Measurements from ENCODE around the gene PRIMA1. TPM values are rescaled to one million over a fixed set of nuclear protein-coding genes. Genes with fewer than 3 reads are reported as not detected.

Gene PRIMA1
- total and polyA plus RNA-seq, 10 of the 15 experiments (the other 5 are each of a cell fraction or from before 2014, with no cell fraction given) = not detected

DNA sequence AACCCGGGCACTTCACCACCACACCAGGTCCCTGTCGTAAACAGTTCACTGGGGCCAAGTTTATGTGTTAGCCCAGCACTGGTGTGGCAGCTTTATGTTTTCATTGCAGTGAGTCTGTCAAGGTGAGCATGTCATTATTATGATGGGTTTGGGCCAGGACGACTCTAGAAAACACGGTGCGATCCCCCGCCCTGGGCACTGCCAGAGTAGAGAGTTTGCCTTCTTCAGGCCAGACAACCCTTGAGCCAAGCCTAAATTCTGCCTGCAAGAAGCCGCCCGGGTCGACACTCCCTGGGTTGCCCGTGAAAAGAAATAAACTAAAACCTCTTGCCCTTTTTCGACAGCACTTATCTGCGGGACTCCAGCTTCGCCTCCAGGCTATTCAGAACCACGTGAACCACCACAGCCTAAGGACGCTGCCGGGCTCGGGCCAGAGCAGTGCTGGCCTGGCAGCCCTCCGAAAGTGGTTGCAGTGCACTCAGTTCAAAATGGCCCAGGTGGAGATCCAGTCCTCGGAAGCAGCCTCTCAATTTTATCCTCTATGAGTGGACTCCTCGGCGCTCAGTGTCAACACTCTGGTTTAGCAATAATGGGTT lies 81.8 kb downstream of the PRIMA1 start (continued):
- TF ChIP-seq HDGF (IDR thresholded peaks at IDR 0.05) (no peak), ZNF384 (IDR thresholded peaks at IDR 0.05; ENCODE audit: borderline replicate concordance, low read depth, low read length) (no peak), JUNB (IDR thresholded peaks at IDR 0.05) (no peak), ZZZ3 (IDR thresholded peaks at IDR 0.05; ENCODE audit: control insufficient read depth, insufficient read length, low read depth) (no peak), ZNF24 (IDR thresholded peaks at IDR 0.05) (no peak), CREB1 (IDR thresholded peaks at IDR 0.05; ENCODE audit: low read depth) (no peak)
- TF ChIP-seq, protein P1, sequence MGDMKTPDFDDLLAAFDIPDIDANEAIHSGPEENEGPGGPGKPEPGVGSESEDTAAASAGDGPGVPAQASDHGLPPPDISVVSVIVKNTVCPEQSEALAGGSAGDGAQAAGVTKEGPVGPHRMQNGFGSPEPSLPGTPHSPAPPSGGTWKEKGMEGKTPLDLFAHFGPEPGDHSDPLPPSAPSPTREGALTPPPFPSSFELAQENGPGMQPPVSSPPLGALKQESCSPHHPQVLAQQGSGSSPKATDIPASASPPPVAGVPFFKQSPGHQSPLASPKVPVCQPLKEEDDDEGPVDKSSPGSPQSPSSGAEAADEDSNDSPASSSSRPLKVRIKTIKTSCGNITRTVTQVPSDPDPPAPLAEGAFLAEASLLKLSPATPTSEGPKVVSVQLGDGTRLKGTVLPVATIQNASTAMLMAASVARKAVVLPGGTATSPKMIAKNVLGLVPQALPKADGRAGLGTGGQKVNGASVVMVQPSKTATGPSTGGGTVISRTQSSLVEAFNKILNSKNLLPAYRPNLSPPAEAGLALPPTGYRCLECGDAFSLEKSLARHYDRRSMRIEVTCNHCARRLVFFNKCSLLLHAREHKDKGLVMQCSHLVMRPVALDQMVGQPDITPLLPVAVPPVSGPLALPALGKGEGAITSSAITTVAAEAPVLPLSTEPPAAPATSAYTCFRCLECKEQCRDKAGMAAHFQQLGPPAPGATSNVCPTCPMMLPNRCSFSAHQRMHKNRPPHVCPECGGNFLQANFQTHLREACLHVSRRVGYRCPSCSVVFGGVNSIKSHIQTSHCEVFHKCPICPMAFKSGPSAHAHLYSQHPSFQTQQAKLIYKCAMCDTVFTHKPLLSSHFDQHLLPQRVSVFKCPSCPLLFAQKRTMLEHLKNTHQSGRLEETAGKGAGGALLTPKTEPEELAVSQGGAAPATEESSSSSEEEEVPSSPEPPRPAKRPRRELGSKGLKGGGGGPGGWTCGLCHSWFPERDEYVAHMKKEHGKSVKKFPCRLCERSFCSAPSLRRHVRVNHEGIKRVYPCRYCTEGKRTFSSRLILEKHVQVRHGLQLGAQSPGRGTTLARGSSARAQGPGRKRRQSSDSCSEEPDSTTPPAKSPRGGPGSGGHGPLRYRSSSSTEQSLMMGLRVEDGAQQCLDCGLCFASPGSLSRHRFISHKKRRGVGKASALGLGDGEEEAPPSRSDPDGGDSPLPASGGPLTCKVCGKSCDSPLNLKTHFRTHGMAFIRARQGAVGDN (IDR thresholded peaks at IDR 0.05) = no peak

DNA sequence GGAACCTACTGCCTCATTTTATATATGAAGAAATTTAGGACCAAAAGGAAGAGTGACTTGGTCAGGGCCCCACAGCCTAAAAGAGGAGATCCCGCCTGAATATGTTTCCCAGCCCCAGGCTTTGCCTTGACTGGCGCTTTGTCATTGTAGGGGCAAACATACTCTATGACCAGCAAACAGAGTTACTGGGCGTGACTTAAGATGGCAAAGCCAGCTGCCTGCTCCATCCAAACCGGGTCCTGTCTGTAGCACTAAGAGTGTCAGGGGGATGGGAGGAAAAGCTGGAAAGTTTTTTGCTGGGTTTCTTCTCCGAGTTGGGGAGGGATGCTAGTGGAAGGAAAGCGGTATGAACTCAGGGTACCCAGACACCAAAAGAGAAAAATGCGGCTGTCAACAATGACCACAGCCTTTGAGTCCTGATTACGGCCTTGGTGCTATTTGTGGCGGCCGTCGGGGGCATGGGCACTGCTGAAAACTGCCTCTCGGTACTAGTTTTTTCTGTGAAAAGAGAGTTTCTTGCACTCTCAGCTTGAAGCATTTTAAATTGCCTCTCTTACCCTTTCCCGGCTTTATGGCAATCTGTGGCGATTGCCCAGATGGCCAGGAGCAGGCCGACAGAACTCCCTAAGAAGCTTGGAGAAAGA lies 82.7 kb downstream of the PRIMA1 start:
- Histone ChIP-seq H3K4me3 (no peak overlapping the region), H3K36me3 (ENCODE audit: control insufficient read depth in 2 of 2, insufficient read depth in 2 of 2, low read length in 1 of 2) (no peaks in the 10 kb centered on the region), H3K9me3 (replicated peaks; ENCODE audit: control insufficient read depth, insufficient read depth, low read length) (no peaks in the 10 kb centered on the region), H3K27ac (ENCODE audit: control insufficient read depth, insufficient read depth) (no peak overlapping the region), H3K4me1 (ENCODE audit: control insufficient read depth, insufficient read depth, low read length) (no peaks in the 10 kb centered on the region), H3K79me2 (ENCODE audit: control insufficient read depth, insufficient read depth, low read length) (no peaks in the 10 kb centered on the region), H4K20me1 (ENCODE audit: control insufficient read depth, insufficient read depth) (no peaks in the 10 kb centered on the region), H2AFZ (ENCODE audit: control insufficient read depth, low read depth, low read length) (no peak overlapping the region), H3K9ac (ENCODE audit: control insufficient read depth, insufficient read depth, low read length) (no peak overlapping the region), H3K4me2 (ENCODE audit: control insufficient read depth, insufficient read depth) (no peak overlapping the region), H3K27me3 (replicated peaks in 1 of 2; ENCODE audit: control insufficient read depth in 2 of 2, insufficient read depth in 2 of 2, low read length in 1 of 2) (peaks cover 0 to 2% of the 10 kb centered on the region in 2 experiments; a peak in 2 of 4 replicates)
- intact Hi-C loops (cut with micrococcal nuclease; ENCODE audit: unreplicated experiment) (no loop called here), in situ Hi-C loops (cut with MboI) (no loop called here)
- CTCF ChIA-PET = interaction anchor here (0.6 kb wide), 1 partner anchor 62 kb away, joined by 3 read pairs; no protein-coding TSS in a partner anchor
- POLR2A ChIA-PET = no interaction called here
- RAD21 ChIA-PET (ENCODE audit: unreplicated experiment) = no interaction called here
- FAIRE-seq (no peak), DNase-seq (ENCODE audit: low read depth, low spot score) (no peak), ATAC-seq (no peak)
- SMC1A ChIA-PET (ENCODE audit: uncharacterized antibody, unreplicated experiment) = no interaction called here
- no TSS peak for BruUV-seq (replicated peaks)
- 48% methylated on average over 15 of the region's 15 CpGs for WGBS (ENCODE audit: insufficient coverage, insufficient replicate concordance, low lambda C conversion rate, missing lambda C conversion rate)
- no peak for TF ChIP-seq CBFB (IDR thresholded peaks at IDR 0.05; ENCODE audit: low read depth)
- no peak for TF ChIP-seq SMAD5 (IDR thresholded peaks at IDR 0.05; ENCODE audit: low read depth)
- no peak for TF ChIP-seq RELB (IDR thresholded peaks at IDR 0.05; ENCODE audit: low read depth)
- TF ChIP-seq, protein P2, sequence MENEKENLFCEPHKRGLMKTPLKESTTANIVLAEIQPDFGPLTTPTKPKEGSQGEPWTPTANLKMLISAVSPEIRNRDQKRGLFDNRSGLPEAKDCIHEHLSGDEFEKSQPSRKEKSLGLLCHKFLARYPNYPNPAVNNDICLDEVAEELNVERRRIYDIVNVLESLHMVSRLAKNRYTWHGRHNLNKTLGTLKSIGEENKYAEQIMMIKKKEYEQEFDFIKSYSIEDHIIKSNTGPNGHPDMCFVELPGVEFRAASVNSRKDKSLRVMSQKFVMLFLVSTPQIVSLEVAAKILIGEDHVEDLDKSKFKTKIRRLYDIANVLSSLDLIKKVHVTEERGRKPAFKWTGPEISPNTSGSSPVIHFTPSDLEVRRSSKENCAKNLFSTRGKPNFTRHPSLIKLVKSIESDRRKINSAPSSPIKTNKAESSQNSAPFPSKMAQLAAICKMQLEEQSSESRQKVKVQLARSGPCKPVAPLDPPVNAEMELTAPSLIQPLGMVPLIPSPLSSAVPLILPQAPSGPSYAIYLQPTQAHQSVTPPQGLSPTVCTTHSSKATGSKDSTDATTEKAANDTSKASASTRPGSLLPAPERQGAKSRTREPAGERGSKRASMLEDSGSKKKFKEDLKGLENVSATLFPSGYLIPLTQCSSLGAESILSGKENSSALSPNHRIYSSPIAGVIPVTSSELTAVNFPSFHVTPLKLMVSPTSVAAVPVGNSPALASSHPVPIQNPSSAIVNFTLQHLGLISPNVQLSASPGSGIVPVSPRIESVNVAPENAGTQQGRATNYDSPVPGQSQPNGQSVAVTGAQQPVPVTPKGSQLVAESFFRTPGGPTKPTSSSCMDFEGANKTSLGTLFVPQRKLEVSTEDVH (IDR thresholded peaks at IDR 0.05; ENCODE audit: low read depth, partially characterized antibody) = no peak
- TF ChIP-seq BRCA1 (IDR thresholded peaks at IDR 0.05; ENCODE audit: low read depth, low read length) = no peak
- TF ChIP-seq ZNF274 (IDR thresholded peaks at IDR 0.05; ENCODE audit: insufficient read depth, insufficient read length) = no peak

Measured in GM12878 (cell line).